ENCODE data around the gene LONP2. TPM values are rescaled to one million over a fixed set of nuclear protein-coding genes. Genes with fewer than 3 reads are reported as not detected.
"Not testable (repeated sequence)": the region's sequence is repeated elsewhere in the genome, so short reads cannot be mapped to it uniquely, and the experiment has no call there.

The LONP2 gene
- total RNA-seq, 4 donors from 2014 or later: 51.4 to 73.4 (median 63.3) TPM

- no peak overlapping the region for H3K4me3 ChIP-seq
- no peaks in the 10 kb centered on the region for H3K9me3 ChIP-seq
- H3K4me1 ChIP-seq: no peaks in the 10 kb centered on the region
- no peaks in the 10 kb centered on the region for H3K36me3 ChIP-seq
- H3K27ac ChIP-seq (replicated peaks in 1 of 4): peak overlapping the region; percentile 60 to 68 (median 64)
- no peak for DNase-seq (ENCODE audit: extremely low spot score)
- H3K27me3 ChIP-seq: no peaks in the 10 kb centered on the region
- intact Hi-C loops (cut with DNase I): no loop called here
- TF ChIP-seq POLR2AphosphoS5 (IDR thresholded peaks at IDR 0.05): peak; percentile 55 to 63
- TF ChIP-seq EP300 (IDR thresholded peaks at IDR 0.05): no peak
- WGBS: 77% methylated on average over 11 of the region's 11 CpGs
These were observed 149.6 kb downstream of the LONP2 start for GRCh38 chr16:48393485-48394354.

- H3K9me3 ChIP-seq: no peaks in the 10 kb centered on the region
- H3K4me1 ChIP-seq: no peaks in the 10 kb centered on the region
- intact Hi-C loops (cut with DNase I): no loop called here
- peak overlapping the region; percentile 27 to 68 (median 64) for H3K27ac ChIP-seq (replicated peaks in 1 of 4)
- H3K27me3 ChIP-seq: no peaks in the 10 kb centered on the region
- DNase-seq (ENCODE audit: extremely low spot score): no peak
- no peak overlapping the region for H3K4me3 ChIP-seq
- TF ChIP-seq EP300 (IDR thresholded peaks at IDR 0.05): no peak
- no peak for TF ChIP-seq POLR2A (IDR thresholded peaks at IDR 0.05; ENCODE audit: low read depth)
- no peak for TF ChIP-seq CTCF (IDR thresholded peaks at IDR 0.05)
- TF ChIP-seq POLR2AphosphoS5 (IDR thresholded peaks at IDR 0.05): no peak
- 81% methylated on average over 6 of the region's 6 CpGs for WGBS
- no peaks in the 10 kb centered on the region for H3K36me3 ChIP-seq
These were observed 150.2 kb downstream of the LONP2 start for GRCh38 chr16:48394355-48394703.

- intact Hi-C loops (cut with DNase I): no loop called here
- no peak for DNase-seq (ENCODE audit: extremely low spot score)
- 77% methylated on average over 3 of the region's 3 CpGs for WGBS
- no peaks in the 10 kb centered on the region for H3K27me3 ChIP-seq
- H3K4me1 ChIP-seq: no peaks in the 10 kb centered on the region
- TF ChIP-seq POLR2A (IDR thresholded peaks at IDR 0.05; ENCODE audit: low read depth) (no peak), EP300 (IDR thresholded peaks at IDR 0.05) (no peak), CTCF (IDR thresholded peaks at IDR 0.05) (no peak), POLR2AphosphoS5 (IDR thresholded peaks at IDR 0.05) (no peak)
- H3K9me3 ChIP-seq: no peaks in the 10 kb centered on the region
- no peaks in the 10 kb centered on the region for H3K36me3 ChIP-seq
- H3K4me3 ChIP-seq: no peak overlapping the region
- peak overlapping the region in 1 of 4 donors; percentile 27 for H3K27ac ChIP-seq (replicated peaks in 1 of 4)
These were observed 151.3 kb downstream of the LONP2 start for GRCh38 chr16:48395375-48395774.

GRCh38 chr16:48402547-48402946 is 158.4 kb downstream of the LONP2 start:
- intact Hi-C loops (cut with DNase I); H3K27me3 ChIP-seq; H3K4me1 ChIP-seq; H3K27ac ChIP-seq (replicated peaks in 1 of 4); DNase-seq (ENCODE audit: extremely low spot score); H3K9me3 ChIP-seq; H3K36me3 ChIP-seq; H3K4me3 ChIP-seq: not testable (repeated sequence)
- WGBS: 92% methylated on average over 8 of the region's 8 CpGs

GRCh38 chr16:48405153-48405552 is 161.1 kb downstream of the LONP2 start:
- Histone ChIP-seq H3K27me3 (no peaks in the 10 kb centered on the region), H3K9me3 (no peaks in the 10 kb centered on the region), H3K27ac (replicated peaks in 1 of 4) (no peak overlapping the region), H3K4me1 (no peaks in the 10 kb centered on the region), H3K4me3 (no peak overlapping the region), H3K36me3 (no peaks in the 10 kb centered on the region)
- 73% methylated on average over 1 of the region's 1 CpG for whole genome bisulfite sequencing
- intact Hi-C loops (cut with DNase I): no loop called here
- no peak for DNase-seq (ENCODE audit: extremely low spot score)
- TF ChIP-seq CTCF (IDR thresholded peaks at IDR 0.05) (no peak), POLR2A (IDR thresholded peaks at IDR 0.05; ENCODE audit: low read depth) (no peak), EP300 (IDR thresholded peaks at IDR 0.05) (no peak), POLR2AphosphoS5 (IDR thresholded peaks at IDR 0.05) (no peak)

GRCh38 chr16:48405907-48406306 is 161.8 kb downstream of the LONP2 start:
- H3K36me3 ChIP-seq: no peaks in the 10 kb centered on the region
- no peak for DNase-seq (ENCODE audit: extremely low spot score)
- no peaks in the 10 kb centered on the region for H3K4me1 ChIP-seq
- no peaks in the 10 kb centered on the region for H3K27me3 ChIP-seq
- intact Hi-C loops (cut with DNase I): no loop called here
- H3K27ac ChIP-seq (replicated peaks in 1 of 4): no peak overlapping the region
- 97% methylated on average over 4 of the region's 4 CpGs for WGBS
- H3K4me3 ChIP-seq: no peak overlapping the region
- no peak for TF ChIP-seq CTCF (IDR thresholded peaks at IDR 0.05)
- no peak for TF ChIP-seq POLR2A (IDR thresholded peaks at IDR 0.05; ENCODE audit: low read depth)
- no peak for TF ChIP-seq EP300 (IDR thresholded peaks at IDR 0.05)
- TF ChIP-seq POLR2AphosphoS5 (IDR thresholded peaks at IDR 0.05): no peak
- no peaks in the 10 kb centered on the region for H3K9me3 ChIP-seq

All from esophagus muscularis mucosa (tissue), 4 donors.